Uterus (tissue), 2 donors: ENCODE results near the gene MAT2B.

Experiments used
- POLR2A ChIP-seq, 2 donors: fragments of 450-650 bp; IDR thresholded peaks; one replicate each; pipeline ENCODE4 v1.6.1; 2016; ENCODE audit warnings: antibody characterized with exemption in 2 of 2, mild to moderate bottlenecking in 1 of 2, moderate library complexity in 1 of 2
- TF ChIP-seq, protein P1 (sequence below), 4 experiments: fragments of 200-600 bp in 2 of 4; fragments of 450-650 bp in 2 of 4; sonication (generic) in 2 of 4; IDR thresholded peaks; one replicate each; pipeline ENCODE4 v1.5.1; 2016 to 2019; ENCODE audit warnings: antibody characterized with exemption in 4 of 4, mild to moderate bottlenecking in 2 of 4, moderate library complexity in 1 of 4

DNA sequence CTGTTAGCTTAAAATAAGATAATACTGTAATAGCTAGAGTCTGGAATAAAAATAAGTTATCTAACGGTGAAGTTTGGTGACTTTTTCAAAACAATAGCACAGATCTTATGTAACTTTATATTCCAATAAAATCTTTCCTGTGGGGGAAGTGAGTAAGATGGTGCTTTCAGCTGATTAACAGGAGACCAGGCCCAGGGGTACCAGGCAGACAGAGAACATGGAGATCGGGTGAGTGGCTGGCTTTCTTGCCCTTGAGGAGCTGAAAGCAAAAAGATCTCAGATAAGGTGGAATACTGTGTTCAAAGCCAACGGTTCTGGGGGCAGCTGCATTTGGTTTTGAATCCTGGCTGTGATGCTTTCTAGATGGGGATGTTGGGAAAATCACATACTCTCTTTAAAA is 61.3 kb downstream of the MAT2B start:
- TF ChIP-seq, protein P1, sequence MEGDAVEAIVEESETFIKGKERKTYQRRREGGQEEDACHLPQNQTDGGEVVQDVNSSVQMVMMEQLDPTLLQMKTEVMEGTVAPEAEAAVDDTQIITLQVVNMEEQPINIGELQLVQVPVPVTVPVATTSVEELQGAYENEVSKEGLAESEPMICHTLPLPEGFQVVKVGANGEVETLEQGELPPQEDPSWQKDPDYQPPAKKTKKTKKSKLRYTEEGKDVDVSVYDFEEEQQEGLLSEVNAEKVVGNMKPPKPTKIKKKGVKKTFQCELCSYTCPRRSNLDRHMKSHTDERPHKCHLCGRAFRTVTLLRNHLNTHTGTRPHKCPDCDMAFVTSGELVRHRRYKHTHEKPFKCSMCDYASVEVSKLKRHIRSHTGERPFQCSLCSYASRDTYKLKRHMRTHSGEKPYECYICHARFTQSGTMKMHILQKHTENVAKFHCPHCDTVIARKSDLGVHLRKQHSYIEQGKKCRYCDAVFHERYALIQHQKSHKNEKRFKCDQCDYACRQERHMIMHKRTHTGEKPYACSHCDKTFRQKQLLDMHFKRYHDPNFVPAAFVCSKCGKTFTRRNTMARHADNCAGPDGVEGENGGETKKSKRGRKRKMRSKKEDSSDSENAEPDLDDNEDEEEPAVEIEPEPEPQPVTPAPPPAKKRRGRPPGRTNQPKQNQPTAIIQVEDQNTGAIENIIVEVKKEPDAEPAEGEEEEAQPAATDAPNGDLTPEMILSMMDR (IDR thresholded peaks at IDR 0.05), result no peak
- TF ChIP-seq POLR2A (IDR thresholded peaks at IDR 0.05), result no peak
